ENCODE measurements around the gene IFT122. TPM values are rescaled to one million over a fixed set of nuclear protein-coding genes. Genes with fewer than 3 reads are reported as not detected.
"Not testable (repeated sequence)": the region's sequence is repeated elsewhere in the genome, so short reads cannot be mapped to it uniquely, and the experiment has no call there.

The IFT122 gene
- polyA plus RNA-seq (2013, experiment 1 of 2), result 22.8 TPM
- 18.8 TPM for polyA plus RNA-seq (2013, experiment 2 of 2)

- WGBS, 2 experiments (ENCODE audit: insufficient coverage in 2 of 2), result 0 to 1% methylated on average over 59 to 67 of the region's 75 CpGs
- Histone ChIP-seq H3K4me3 (ENCODE audit: extremely low read depth, insufficient read depth, low read length, poor library complexity, severe bottlenecking) (peak within 1 kb of the TSS; percentile 99), H3K4me1 (ENCODE audit: control insufficient read depth, insufficient read depth, low read length, poor library complexity, severe bottlenecking) (peaks cover 41% of the 10 kb centered on the region), H3K36me3 (ENCODE audit: control insufficient read depth, insufficient read depth, low read length) (peaks cover 24% of the 10 kb centered on the region), H3K9me3 (ENCODE audit: control insufficient read depth, low read length) (no peaks in the 10 kb centered on the region), H3K27ac (ENCODE audit: low read depth, low read length, severe bottlenecking) (peak within 1 kb of the TSS; percentile 91)
These were observed at the start of gene IFT122, which contains the start of gene MBD4 for GRCh38 chr3:129439817-129440617. Gene IFT122 (plus strand): TSS chr3:129440224. CDS start chr3:129440331, 107 bp downstream. Gene MBD4 (minus strand): TSS chr3:129439948. CDS start chr3:129439833, 115 bp downstream.

- H3K4me3 ChIP-seq (ENCODE audit: extremely low read depth, insufficient read depth, low read length, poor library complexity, severe bottlenecking); H3K9me3 ChIP-seq (ENCODE audit: control insufficient read depth, low read length); H3K27ac ChIP-seq (ENCODE audit: low read depth, low read length, severe bottlenecking): not testable (repeated sequence)
- H3K4me1 ChIP-seq (ENCODE audit: control insufficient read depth, insufficient read depth, low read length, poor library complexity, severe bottlenecking), result peaks cover 37% of the 10 kb centered on the region
- 88 to 100% methylated on average over 2 of the region's 4 CpGs for WGBS, 2 experiments (ENCODE audit: insufficient coverage in 2 of 2)
- peaks cover 63% of the 10 kb centered on the region for H3K36me3 ChIP-seq (ENCODE audit: control insufficient read depth, insufficient read depth, low read length)
These were observed 48.4 kb upstream of the IFT122 start for GRCh38 chr3:129391583-129391982.

GRCh38 chr3:129392106-129392887 lies 47.7 kb upstream of the IFT122 start:
- peaks cover 63% of the 10 kb centered on the region for H3K36me3 ChIP-seq (ENCODE audit: control insufficient read depth, insufficient read depth, low read length)

GRCh38 chr3:129393271-129393670 lies 46.8 kb upstream of the IFT122 start:
- 90 to 95% methylated on average over 6 of the region's 6 CpGs for WGBS, 2 experiments (ENCODE audit: insufficient coverage in 2 of 2)
- peaks cover 21% of the 10 kb centered on the region for H3K4me1 ChIP-seq (ENCODE audit: control insufficient read depth, insufficient read depth, low read length, poor library complexity, severe bottlenecking)
- no peaks in the 10 kb centered on the region for H3K9me3 ChIP-seq (ENCODE audit: control insufficient read depth, low read length)
- H3K27ac ChIP-seq (ENCODE audit: low read depth, low read length, severe bottlenecking), result no peak overlapping the region
- no peak overlapping the region for H3K4me3 ChIP-seq (ENCODE audit: extremely low read depth, insufficient read depth, low read length, poor library complexity, severe bottlenecking)
- H3K36me3 ChIP-seq (ENCODE audit: control insufficient read depth, insufficient read depth, low read length), result peaks cover 59% of the 10 kb centered on the region

More at GRCh38 chr3:129392106-129392887, 47.7 kb upstream of the IFT122 start:
- H3K4me3 ChIP-seq (ENCODE audit: extremely low read depth, insufficient read depth, low read length, poor library complexity, severe bottlenecking); H3K9me3 ChIP-seq (ENCODE audit: control insufficient read depth, low read length); H3K27ac ChIP-seq (ENCODE audit: low read depth, low read length, severe bottlenecking): not testable (repeated sequence)
- peaks cover 31% of the 10 kb centered on the region for H3K4me1 ChIP-seq (ENCODE audit: control insufficient read depth, insufficient read depth, low read length, poor library complexity, severe bottlenecking)
- 98 to 100% methylated on average over 2 to 5 of the region's 8 CpGs for WGBS, 2 experiments (ENCODE audit: insufficient coverage in 2 of 2)

- H3K36me3 ChIP-seq (ENCODE audit: control insufficient read depth, insufficient read depth, low read length), result peaks cover 59% of the 10 kb centered on the region
- 100% methylated on average over 3 of the region's 17 CpGs for WGBS, 2 experiments (ENCODE audit: insufficient coverage in 2 of 2)
These were observed 46.1 kb upstream of the IFT122 start for GRCh38 chr3:129393760-129394564.

GRCh38 chr3:129398803-129399144 lies 41.2 kb upstream of the IFT122 start:
- Histone ChIP-seq H3K4me3 (ENCODE audit: extremely low read depth, insufficient read depth, low read length, poor library complexity, severe bottlenecking) (peak overlapping the region; percentile 85), H3K4me1 (ENCODE audit: control insufficient read depth, insufficient read depth, low read length, poor library complexity, severe bottlenecking) (peaks cover 4% of the 10 kb centered on the region), H3K9me3 (ENCODE audit: control insufficient read depth, low read length) (no peaks in the 10 kb centered on the region), H3K27ac (ENCODE audit: low read depth, low read length, severe bottlenecking) (peak overlapping the region; percentile 89), H3K36me3 (ENCODE audit: control insufficient read depth, insufficient read depth, low read length) (peaks cover 21% of the 10 kb centered on the region)
- 1 to 2% methylated on average over 16 to 18 of the region's 18 CpGs for WGBS, 2 experiments (ENCODE audit: insufficient coverage in 2 of 2)

More at GRCh38 chr3:129393760-129394564, 46.1 kb upstream of the IFT122 start:
- not testable (repeated sequence) for H3K9me3 ChIP-seq (ENCODE audit: control insufficient read depth, low read length); H3K4me3 ChIP-seq (ENCODE audit: extremely low read depth, insufficient read depth, low read length, poor library complexity, severe bottlenecking); H3K27ac ChIP-seq (ENCODE audit: low read depth, low read length, severe bottlenecking)
- peaks cover 18% of the 10 kb centered on the region for H3K4me1 ChIP-seq (ENCODE audit: control insufficient read depth, insufficient read depth, low read length, poor library complexity, severe bottlenecking)

GRCh38 chr3:129399145-129399894 lies 40.7 kb upstream of the IFT122 start:
- H3K4me3 ChIP-seq (ENCODE audit: extremely low read depth, insufficient read depth, low read length, poor library complexity, severe bottlenecking), result peak overlapping the region; percentile 85
- H3K27ac ChIP-seq (ENCODE audit: low read depth, low read length, severe bottlenecking), result peak overlapping the region; percentile 89
- WGBS, 2 experiments (ENCODE audit: insufficient coverage in 2 of 2), result 1% methylated on average over 10 to 13 of the region's 25 CpGs
- H3K4me1 ChIP-seq (ENCODE audit: control insufficient read depth, insufficient read depth, low read length, poor library complexity, severe bottlenecking), result peaks cover 4% of the 10 kb centered on the region
- no peaks in the 10 kb centered on the region for H3K9me3 ChIP-seq (ENCODE audit: control insufficient read depth, low read length)
- peaks cover 21% of the 10 kb centered on the region for H3K36me3 ChIP-seq (ENCODE audit: control insufficient read depth, insufficient read depth, low read length)

- peaks cover 21% of the 10 kb centered on the region for H3K36me3 ChIP-seq (ENCODE audit: control insufficient read depth, insufficient read depth, low read length)
- H3K9me3 ChIP-seq (ENCODE audit: control insufficient read depth, low read length), result no peaks in the 10 kb centered on the region
- H3K4me1 ChIP-seq (ENCODE audit: control insufficient read depth, insufficient read depth, low read length, poor library complexity, severe bottlenecking), result peaks cover 4% of the 10 kb centered on the region
- no peak overlapping the region for H3K4me3 ChIP-seq (ENCODE audit: extremely low read depth, insufficient read depth, low read length, poor library complexity, severe bottlenecking)
- 88 to 100% methylated on average over 3 to 5 of the region's 8 CpGs for WGBS, 2 experiments (ENCODE audit: insufficient coverage in 2 of 2)
- H3K27ac ChIP-seq (ENCODE audit: low read depth, low read length, severe bottlenecking), result peak overlapping the region; percentile 89
These were observed 40.1 kb upstream of the IFT122 start for GRCh38 chr3:129399895-129400357.

- H3K4me1 ChIP-seq (ENCODE audit: control insufficient read depth, insufficient read depth, low read length, poor library complexity, severe bottlenecking), result no peaks in the 10 kb centered on the region
- 88 to 100% methylated on average over 1 of the region's 7 CpGs for WGBS, 2 experiments (ENCODE audit: insufficient coverage in 2 of 2)
- H3K9me3 ChIP-seq (ENCODE audit: control insufficient read depth, low read length), result no peaks in the 10 kb centered on the region
These were observed 37.8 kb upstream of the IFT122 start for GRCh38 chr3:129402210-129402609.

More at GRCh38 chr3:129402210-129402609, 37.8 kb upstream of the IFT122 start:
- no peak overlapping the region for H3K4me3 ChIP-seq (ENCODE audit: extremely low read depth, insufficient read depth, low read length, poor library complexity, severe bottlenecking)
- no peaks in the 10 kb centered on the region for H3K36me3 ChIP-seq (ENCODE audit: control insufficient read depth, insufficient read depth, low read length)
- H3K27ac ChIP-seq (ENCODE audit: low read depth, low read length, severe bottlenecking), result no peak overlapping the region

All from mesodermal cell (in vitro differentiated cells).